H1 (cell line): ENCODE results near the gene ZXDC. TPM values are rescaled to one million over a fixed set of nuclear protein-coding genes. Genes with fewer than 3 reads are reported as not detected.

ENCODE experiments used
- CHD2 ChIP-seq: IDR thresholded peaks from 2 replicates; pipeline ENCODE4 v1.6.1; 2012; ENCODE audit warnings: low read length, improper control_type of control experiment
- NRF1 ChIP-seq: IDR thresholded peaks from 2 replicates; pipeline ENCODE4 v1.6.1; 2011; ENCODE audit warnings: mild to moderate bottlenecking, low read depth, low read length, improper control_type of control experiment
- POLR2AphosphoS5 ChIP-seq: IDR thresholded peaks from 2 replicates; pipeline ENCODE4 v1.6.1; 2011; ENCODE audit warnings: low read depth, low read length
- RAD21 ChIP-seq, 2 experiments: IDR thresholded peaks in 1 of 2; conservative IDR thresholded peaks in 1 of 2; 2 replicates each; pipeline ENCODE4 v1.6.1; 2011; ENCODE audit warnings: low read depth in 2 of 2, low read length in 2 of 2, improper control_type of control experiment in 1 of 2, inconsistent platforms in 1 of 2, mild to moderate bottlenecking in 1 of 2, moderate library complexity in 1 of 2
- RXRA ChIP-seq: IDR thresholded peaks from 2 replicates; pipeline ENCODE4 v1.6.1; 2011; ENCODE audit warnings: low read depth, mild to moderate bottlenecking, low read length, moderate library complexity; ENCODE audit not compliant: insufficient read depth
- SAP30 ChIP-seq: fragments of 300-600 bp; sonication (generic); IDR thresholded peaks from 2 replicates; pipeline ENCODE4 v1.7.1; 2012; ENCODE audit warnings: low read length, moderate library complexity, mild to moderate bottlenecking, inconsistent platforms; ENCODE audit not compliant: insufficient read depth, insufficient replicate concordance
- polyA plus RNA-seq, 7 experiments: library from polyadenylated mRNA; depleted of rRNA in 3 of 7; stranded (reverse) in 5 of 7; unstranded in 2 of 7; fragments of >200 nt in 5 of 7; fragments of 200-250 nt in 2 of 7; gene quantifications; 1 replicate in 5 of 7; 2 replicates in 1 of 7; 4 replicates in 1 of 7; pipeline versions ENCODE4 v1.2.1 to v1.2.3, GENCODE V29; 2011 to 2013; ENCODE audit warnings: missing spikeins in 2 of 7, mixed read lengths in 2 of 7
- total RNA-seq: library from RNA; stranded (reverse); fragmentation: NEBNext Ultra II Directional; extraction: Animal tissue kit (Norgen Biotek cat#: 25700); gene quantifications from 2 replicates; pipeline ENCODE4 v1.2.1, GENCODE V29; 2021
- TF ChIP-seq, protein P1 (sequence below): fragments of 300-600 bp; sonication (generic); IDR thresholded peaks from 2 replicates; pipeline ENCODE4 v1.7.1; 2012; ENCODE audit warnings: low read length, moderate library complexity, mild to moderate bottlenecking, inconsistent platforms; ENCODE audit not compliant: insufficient replicate concordance

The ZXDC gene
- total and polyA plus RNA-seq, 2 of the 8 experiments (the other 6 are each of a cell fraction or from before 2014, with no cell fraction given): 12.7 to 24.3 TPM

DNA sequence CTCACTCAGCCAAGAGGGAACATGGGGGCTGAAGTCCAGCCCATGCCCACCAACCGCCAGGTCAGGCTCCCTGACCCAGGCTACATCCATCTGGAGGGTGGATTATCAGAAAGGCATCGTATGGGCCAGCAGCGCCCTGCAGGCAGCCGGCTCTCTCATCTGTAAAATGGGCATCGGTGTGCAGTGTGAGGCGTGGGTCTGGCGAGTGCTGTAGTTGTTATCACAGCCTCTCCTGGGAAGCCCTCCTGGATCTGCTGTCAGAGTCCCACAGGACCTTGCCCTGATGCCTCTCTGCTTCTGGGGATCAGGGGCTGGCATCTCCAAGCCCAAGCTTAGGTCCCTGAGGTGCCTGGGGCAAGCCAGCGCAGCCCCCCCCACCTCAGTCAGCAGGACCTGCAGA, 53.6 kb downstream of the ZXDC start (continued):
- TF ChIP-seq, protein P1, sequence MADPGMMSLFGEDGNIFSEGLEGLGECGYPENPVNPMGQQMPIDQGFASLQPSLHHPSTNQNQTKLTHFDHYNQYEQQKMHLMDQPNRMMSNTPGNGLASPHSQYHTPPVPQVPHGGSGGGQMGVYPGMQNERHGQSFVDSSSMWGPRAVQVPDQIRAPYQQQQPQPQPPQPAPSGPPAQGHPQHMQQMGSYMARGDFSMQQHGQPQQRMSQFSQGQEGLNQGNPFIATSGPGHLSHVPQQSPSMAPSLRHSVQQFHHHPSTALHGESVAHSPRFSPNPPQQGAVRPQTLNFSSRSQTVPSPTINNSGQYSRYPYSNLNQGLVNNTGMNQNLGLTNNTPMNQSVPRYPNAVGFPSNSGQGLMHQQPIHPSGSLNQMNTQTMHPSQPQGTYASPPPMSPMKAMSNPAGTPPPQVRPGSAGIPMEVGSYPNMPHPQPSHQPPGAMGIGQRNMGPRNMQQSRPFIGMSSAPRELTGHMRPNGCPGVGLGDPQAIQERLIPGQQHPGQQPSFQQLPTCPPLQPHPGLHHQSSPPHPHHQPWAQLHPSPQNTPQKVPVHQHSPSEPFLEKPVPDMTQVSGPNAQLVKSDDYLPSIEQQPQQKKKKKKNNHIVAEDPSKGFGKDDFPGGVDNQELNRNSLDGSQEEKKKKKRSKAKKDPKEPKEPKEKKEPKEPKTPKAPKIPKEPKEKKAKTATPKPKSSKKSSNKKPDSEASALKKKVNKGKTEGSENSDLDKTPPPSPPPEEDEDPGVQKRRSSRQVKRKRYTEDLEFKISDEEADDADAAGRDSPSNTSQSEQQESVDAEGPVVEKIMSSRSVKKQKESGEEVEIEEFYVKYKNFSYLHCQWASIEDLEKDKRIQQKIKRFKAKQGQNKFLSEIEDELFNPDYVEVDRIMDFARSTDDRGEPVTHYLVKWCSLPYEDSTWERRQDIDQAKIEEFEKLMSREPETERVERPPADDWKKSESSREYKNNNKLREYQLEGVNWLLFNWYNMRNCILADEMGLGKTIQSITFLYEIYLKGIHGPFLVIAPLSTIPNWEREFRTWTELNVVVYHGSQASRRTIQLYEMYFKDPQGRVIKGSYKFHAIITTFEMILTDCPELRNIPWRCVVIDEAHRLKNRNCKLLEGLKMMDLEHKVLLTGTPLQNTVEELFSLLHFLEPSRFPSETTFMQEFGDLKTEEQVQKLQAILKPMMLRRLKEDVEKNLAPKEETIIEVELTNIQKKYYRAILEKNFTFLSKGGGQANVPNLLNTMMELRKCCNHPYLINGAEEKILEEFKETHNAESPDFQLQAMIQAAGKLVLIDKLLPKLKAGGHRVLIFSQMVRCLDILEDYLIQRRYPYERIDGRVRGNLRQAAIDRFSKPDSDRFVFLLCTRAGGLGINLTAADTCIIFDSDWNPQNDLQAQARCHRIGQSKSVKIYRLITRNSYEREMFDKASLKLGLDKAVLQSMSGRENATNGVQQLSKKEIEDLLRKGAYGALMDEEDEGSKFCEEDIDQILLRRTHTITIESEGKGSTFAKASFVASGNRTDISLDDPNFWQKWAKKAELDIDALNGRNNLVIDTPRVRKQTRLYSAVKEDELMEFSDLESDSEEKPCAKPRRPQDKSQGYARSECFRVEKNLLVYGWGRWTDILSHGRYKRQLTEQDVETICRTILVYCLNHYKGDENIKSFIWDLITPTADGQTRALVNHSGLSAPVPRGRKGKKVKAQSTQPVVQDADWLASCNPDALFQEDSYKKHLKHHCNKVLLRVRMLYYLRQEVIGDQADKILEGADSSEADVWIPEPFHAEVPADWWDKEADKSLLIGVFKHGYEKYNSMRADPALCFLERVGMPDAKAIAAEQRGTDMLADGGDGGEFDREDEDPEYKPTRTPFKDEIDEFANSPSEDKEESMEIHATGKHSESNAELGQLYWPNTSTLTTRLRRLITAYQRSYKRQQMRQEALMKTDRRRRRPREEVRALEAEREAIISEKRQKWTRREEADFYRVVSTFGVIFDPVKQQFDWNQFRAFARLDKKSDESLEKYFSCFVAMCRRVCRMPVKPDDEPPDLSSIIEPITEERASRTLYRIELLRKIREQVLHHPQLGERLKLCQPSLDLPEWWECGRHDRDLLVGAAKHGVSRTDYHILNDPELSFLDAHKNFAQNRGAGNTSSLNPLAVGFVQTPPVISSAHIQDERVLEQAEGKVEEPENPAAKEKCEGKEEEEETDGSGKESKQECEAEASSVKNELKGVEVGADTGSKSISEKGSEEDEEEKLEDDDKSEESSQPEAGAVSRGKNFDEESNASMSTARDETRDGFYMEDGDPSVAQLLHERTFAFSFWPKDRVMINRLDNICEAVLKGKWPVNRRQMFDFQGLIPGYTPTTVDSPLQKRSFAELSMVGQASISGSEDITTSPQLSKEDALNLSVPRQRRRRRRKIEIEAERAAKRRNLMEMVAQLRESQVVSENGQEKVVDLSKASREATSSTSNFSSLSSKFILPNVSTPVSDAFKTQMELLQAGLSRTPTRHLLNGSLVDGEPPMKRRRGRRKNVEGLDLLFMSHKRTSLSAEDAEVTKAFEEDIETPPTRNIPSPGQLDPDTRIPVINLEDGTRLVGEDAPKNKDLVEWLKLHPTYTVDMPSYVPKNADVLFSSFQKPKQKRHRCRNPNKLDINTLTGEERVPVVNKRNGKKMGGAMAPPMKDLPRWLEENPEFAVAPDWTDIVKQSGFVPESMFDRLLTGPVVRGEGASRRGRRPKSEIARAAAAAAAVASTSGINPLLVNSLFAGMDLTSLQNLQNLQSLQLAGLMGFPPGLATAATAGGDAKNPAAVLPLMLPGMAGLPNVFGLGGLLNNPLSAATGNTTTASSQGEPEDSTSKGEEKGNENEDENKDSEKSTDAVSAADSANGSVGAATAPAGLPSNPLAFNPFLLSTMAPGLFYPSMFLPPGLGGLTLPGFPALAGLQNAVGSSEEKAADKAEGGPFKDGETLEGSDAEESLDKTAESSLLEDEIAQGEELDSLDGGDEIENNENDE: no peak
- TF ChIP-seq NRF1: no peak
- TF ChIP-seq RAD21 (IDR thresholded peaks at IDR 0.05 in 1 of 2, conservative IDR thresholded peaks at IDR 0.05 in 1 of 2; ENCODE audit: low read depth in 2 of 2, low read length in 2 of 2): no peak
- no peak for TF ChIP-seq CHD2
- TF ChIP-seq POLR2AphosphoS5: no peak
- TF ChIP-seq SAP30: no peak
- TF ChIP-seq RXRA: no peak
